NOMO-1 treated with DMSO at 0.1 percent for 48 hours (cell line): Measurements from ENCODE around the gene AP4E1.
"Not testable (repeated sequence)": the region's sequence is repeated elsewhere in the genome, so short reads cannot be mapped to it uniquely, and the experiment has no call there.

Experiments
- DNase-seq: peaks from one replicate; lab custom pipeline; 2025; ENCODE audit not compliant: unreplicated experiment; lab: John Stamatoyannopoulos, UW

AP4E1 gene

GRCh38 chr15:50888054-50888453, 20.4 kb upstream of the AP4E1 start:
- DNase-seq: no peak

DNA sequence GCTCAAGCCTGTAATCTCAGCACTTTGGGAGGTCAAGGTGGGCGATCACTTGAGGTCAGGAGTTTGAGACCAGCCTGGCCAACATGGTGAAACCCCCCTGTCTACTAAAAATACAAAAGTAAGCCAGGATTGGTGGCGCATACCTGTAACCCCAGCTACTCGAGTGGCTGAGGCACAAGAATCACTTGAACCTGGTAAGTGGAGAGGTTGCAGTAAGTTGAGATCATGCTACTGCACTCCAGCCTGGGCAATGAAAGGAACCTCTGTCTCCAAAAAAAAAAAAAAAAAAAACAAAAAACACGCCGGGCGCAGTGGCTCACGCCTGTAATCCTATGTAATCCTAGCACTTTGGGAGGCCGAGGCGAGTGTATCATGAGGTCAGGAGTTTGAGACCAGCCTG, 18.9 kb upstream of the AP4E1 start:
- no peak for DNase-seq

- no peak for DNase-seq
Measured at GRCh38 chr15:50890751-50891150, 17.7 kb upstream of the AP4E1 start.

DNA sequence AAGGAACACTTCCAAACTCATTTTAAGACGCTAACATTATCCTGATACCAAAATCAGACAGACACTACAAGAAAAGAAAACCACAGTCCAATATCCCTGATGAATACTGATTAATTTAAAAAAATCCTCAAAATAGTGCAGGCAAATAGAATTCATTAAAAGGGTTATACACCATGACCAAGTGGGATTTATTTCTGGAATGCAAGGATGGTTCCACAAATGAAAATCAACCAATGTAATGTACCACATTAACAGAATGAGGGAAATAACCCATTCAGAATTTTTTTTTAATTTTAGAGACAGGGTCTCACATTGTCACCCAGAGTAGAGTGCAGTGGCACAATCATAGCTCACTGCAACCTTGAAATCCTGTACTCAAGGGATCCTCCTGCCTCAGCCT, 17.3 kb upstream of the AP4E1 start:
- DNase-seq: no peak

- DNase-seq: no peak
Measured at GRCh38 chr15:50893976-50894375, 14.5 kb upstream of the AP4E1 start.

GRCh38 chr15:50901390-50901789, 7.1 kb upstream of the AP4E1 start:
- DNase-seq: not testable (repeated sequence)

DNA sequence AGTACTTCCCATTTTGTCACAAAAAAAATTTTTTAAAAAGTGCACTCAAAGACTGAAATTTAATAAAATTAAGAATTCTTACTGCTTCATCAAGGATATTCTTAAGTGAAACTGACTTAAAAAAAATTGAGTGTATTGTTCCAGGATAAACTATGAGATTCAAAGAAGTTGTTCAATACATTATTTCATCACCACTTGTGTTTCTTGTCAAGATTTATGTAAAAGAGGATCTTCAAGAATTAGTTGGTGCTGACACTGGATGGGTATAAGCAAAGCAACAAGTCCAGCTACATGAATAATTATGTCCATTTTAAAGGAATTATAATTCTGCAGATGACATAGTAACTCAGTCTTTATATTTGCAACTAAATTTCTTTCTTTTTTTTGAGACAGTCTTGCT, 4.3 kb upstream of the AP4E1 start:
- DNase-seq: peak; percentile 5

DNA sequence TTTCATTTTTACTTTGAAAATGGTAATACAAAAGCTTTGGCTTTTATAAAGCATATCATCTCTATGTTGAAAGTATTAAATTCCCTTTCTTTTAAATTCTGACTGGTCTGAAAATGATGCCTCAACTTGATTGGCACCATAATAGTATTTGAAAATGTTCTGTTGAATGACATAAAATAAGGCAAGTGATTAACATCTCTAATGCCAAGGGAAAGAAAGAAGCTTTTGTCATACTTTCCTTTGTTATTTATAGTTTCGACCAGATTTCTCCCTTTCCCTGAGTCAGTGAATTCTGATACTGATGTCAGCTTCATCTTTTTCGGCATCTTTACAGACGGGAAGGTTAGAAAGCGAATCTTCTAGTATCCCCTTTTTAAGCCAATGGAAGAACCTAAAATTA, 3.4 kb upstream of the AP4E1 start:
- DNase-seq: no peak

DNA sequence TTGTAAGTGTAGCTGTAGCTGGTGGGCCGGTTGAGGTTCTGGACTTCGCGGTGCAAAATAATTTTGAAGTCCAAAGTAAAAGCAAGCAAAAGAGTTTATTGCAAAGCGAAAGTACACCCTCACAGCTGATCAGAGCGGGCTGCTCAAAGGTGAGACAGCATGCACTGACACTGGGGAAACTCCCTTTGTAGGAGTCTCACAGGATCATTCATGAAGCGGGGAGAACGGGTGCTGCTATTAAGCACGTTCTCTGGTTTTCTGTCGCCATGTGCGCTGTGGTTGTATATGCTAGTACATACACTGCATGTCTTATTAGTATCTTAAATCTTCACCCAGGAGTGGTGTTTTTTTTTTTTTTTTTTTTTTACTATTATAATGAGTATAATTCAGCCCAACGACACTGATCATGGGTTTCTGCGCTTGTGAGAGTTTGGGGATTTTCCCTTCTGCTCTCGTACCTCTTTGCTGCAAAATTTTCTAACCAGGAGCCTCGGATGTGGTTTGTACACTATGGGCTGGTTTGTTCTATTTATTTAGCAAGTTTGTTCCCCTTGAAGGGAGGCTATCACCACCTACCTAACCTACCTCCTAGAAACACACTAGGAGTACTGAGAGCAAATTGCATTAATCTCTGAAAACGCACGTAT, 1.4 kb upstream of the AP4E1 start:
- no peak for DNase-seq

DNA sequence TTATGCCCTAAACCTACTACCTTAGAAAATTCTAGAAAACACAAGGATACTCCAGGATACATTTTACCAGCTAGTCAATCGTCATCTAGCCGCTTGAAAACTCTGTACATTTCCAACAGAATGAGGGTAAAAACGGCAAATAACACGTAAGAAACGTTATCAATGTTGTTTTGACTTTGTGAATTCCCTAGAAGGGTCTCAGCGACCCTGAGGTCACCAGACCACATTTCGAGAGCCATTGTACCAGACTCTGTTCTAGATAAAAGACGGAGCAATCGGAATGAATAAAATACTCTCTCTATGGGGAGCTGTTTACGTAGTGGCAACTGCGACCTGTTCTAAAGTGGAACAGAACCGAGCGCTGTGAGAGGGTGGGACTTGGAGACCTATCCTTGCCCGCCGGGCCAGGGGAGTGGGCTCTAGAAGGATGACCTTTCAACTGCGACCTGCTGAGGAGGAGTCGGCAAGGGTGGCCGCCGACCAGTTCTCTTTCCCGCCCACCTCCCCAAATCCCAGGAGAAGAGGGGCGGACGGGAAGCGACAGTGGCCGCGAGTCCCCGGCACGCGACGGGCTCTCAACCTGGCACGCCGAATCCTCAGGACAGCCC, 778 bp upstream of the AP4E1 start:
- DNase-seq: peak; percentile 21

DNA sequence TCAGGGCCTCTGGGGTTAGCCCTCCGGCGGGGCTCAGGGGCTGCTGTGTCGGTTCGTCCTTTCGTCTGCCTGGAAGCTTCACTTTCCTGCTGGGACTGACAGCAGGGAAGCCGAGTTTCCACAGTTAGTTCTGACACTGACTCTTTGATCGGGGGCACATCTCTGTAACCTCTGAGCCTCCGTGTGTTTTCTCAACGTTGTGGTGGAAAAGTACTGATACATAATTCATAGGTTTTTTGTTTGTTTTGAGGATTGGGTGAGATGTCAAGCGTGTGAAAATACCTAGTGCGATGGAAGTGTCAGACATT, 481 bp downstream of the AP4E1 start:
- DNase-seq: peak; percentile 31

- not testable (repeated sequence) for DNase-seq
Measured at GRCh38 chr15:50910426-50910795, 1.9 kb downstream of the AP4E1 start.

DNA sequence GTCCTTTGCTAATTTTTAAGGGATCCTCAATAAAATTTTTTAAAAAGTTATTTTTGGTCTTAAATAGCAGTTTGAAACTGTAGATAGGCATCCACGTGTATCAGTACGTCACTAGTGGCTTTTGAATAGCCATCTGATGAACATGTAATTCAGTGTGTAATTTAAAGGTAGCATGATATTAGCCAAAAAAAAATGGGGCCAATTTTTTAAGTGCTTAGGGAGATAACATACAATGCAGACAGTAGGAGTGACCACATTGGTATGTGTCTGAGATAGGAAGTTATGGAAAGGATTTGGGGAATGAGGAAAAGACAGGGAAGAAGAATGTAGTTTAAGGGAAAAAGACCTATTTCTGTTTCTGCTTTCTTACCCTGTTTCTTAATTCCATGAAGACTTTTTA, 2.5 kb downstream of the AP4E1 start:
- no peak for DNase-seq

DNA sequence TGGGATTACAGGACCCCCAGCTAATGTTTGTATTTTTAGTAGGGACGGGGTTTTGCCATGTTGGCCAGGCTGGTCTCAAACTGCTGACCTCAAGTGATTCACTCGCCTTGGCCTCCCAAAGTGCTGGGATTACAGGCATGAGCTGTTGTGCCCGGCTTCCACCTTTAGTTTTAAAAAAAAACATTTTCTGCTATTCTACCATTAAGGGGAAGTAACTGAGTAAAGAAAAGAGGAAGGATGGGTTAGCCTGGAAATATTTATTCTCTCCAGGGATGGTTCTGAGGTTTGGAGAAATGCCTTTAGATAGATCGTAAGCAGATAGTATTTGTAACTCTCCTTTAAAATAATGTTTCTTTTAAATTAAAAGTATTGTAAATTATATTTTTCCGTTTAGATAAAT, 3.1 kb downstream of the AP4E1 start:
- peak; percentile 71 for DNase-seq

DNA sequence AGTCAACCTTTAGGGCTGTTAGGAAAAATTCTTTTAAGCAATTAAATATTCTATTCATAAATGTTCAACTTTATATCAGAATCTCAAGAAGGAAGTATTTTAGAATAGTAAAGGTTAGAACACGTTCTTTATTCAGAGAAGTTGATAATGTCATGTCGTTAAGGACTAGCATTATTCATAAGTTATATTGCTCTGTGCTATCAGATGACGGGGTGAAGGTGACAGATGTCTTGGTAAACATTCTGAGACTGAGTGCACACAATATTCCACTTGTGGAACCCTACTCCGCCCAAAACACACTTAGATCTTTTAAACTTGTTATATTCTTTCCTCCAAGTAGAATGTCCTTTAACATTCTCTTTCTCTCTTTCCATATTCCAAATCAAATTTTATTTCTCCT, 7.9 kb downstream of the AP4E1 start:
- no peak for DNase-seq

DNA sequence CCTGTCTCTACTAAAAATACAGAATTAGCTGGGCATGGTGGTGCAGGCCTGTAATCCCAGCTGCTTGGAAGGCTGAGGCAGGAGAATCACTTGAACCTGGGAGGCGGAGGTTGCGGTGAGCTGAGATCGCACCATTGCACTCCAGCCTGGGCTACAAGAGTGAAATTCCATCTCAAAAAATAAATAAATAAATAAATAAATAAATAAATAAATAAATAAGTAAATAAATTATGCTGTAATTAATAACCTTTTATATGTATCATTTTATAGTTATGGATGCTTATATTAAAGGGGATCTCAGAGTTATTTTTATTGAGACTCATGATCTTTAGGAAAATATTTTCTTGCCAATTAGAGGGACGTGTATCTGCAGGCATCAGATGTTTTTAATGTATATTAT, 10.9 kb downstream of the AP4E1 start:
- not testable (repeated sequence) for DNase-seq

- no peak for DNase-seq
Measured at GRCh38 chr15:50925281-50925680, 16.8 kb downstream of the AP4E1 start.

DNA sequence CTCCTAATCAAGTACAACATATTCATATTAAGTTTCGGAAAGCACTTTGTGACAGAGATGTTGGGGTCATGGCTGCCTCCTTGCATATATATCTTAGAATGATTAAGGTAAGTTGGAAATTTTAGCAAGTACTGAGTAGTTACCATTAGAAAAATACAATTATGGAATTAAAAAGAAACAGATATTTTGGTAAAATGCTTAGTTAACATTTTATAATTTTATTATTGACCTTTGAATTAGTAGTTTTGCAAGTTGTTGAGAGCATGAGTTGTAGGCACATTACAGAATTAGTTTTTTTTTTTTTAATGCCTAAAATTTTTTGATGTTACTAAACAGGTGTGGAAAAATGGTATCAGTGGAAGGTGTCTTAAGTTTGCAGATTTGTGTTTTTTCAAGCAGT, 20.6 kb downstream of the AP4E1 start:
- DNase-seq: no peak

- DNase-seq: no peak
Measured at GRCh38 chr15:50930792-50931191, 22.3 kb downstream of the AP4E1 start.

DNA sequence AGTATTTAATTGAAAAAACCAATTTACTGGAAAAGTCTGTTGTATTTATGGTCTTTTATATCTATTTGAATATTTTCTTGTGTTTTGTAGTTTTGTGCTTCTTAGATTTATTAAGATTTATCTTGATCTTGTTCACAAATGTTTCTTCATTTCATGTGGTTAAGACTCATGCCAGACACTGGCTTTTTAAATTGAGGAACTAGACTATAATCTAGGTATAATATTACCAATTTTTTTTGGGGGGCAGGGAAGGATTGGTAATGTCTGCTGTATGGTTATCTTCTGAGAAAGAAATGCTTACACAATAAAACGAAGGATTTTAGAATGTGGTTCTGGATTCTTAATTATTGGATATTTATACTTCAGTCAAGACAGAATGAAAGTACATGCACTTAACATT, 24.9 kb downstream of the AP4E1 start:
- peak; percentile 55 for DNase-seq

DNA sequence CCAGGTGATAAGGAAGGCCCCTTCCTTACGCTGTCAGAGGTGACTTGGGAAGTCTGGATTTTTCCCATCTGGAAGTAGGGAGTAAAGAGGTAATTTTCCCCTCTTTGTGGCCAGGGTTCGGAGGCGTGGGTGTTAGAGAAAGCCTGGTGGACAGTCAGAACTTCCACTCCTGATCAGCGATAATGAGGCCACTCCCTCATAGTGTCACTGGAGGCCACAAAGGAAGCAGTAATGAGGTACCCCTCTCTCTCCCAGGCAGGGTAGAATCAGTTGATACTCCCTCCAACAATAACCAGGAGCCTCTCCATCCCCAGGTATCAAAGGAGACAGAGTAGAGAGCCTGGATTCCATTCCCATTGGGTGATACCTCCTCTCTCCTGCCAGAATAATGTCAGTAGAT, 30.0 kb downstream of the AP4E1 start:
- DNase-seq: no peak

DNA sequence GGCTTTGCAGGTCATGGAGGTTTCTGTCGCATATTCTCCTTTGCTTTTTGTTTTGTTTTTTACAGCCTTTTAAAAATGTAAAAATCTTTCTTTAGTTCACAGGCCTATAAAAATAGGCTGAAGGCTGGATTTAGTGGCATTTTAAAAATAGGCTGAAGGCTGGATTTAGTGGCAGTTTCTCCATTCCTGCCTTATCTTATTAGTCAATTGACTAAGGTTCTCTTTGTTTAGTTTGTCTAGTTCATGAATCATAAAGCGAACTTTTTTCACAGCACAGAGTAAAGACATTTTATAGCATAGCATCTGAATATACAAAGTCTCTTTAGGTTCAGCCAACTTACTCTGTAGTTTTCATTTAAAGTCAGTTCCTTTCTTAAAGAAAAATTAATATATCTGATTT, 31.4 kb downstream of the AP4E1 start:
- no peak for DNase-seq

DNA sequence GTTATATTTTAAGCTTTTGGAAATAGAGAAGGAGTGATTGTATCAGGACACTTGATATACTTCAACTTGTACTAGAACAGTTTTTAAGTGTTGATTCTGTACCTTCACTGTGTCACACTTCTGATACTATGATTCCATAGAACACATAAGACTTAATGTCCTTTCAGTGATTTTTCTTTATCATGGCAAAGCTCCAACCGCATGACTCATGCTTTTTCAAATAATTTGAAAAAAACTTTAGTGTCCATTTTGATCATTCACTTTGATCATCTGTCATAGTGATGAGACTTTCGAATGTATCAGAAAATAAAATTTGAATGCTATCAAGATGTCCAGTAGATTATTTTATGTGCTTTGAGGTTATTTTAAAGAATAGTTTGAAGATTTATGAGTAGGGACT, 32.0 kb downstream of the AP4E1 start:
- DNase-seq: no peak
